Stomach smooth muscle (tissue), 2 donors: ENCODE results near the gene GNG14.
"Not testable (repeated sequence)": the region's sequence is repeated elsewhere in the genome, so short reads cannot be mapped to it uniquely, and the experiment has no call there.

Experiments
- H3K27ac ChIP-seq: one replicate; pipeline ENCODE4 v1.7.0; 2013; ENCODE audit warnings: mild to moderate bottlenecking, low read length, inconsistent platforms
- H3K27me3 ChIP-seq, 2 donors: one replicate each; pipeline ENCODE4 v1.7.0; 2013; ENCODE audit warnings: low read length in 2 of 2; ENCODE audit not compliant: insufficient read depth in 2 of 2, control insufficient read depth in 1 of 2
- H3K36me3 ChIP-seq, 2 donors: one replicate each; pipeline ENCODE4 v1.7.0; 2013; ENCODE audit warnings: low read length in 2 of 2; ENCODE audit not compliant: control insufficient read depth in 2 of 2, insufficient read depth in 2 of 2
- H3K4me1 ChIP-seq: one replicate; pipeline ENCODE4 v1.7.0; 2013; ENCODE audit warnings: low read length; ENCODE audit not compliant: control insufficient read depth, insufficient read depth
- H3K4me3 ChIP-seq, 2 donors: one replicate each; pipeline ENCODE4 v1.7.0; 2013; ENCODE audit warnings: low read length in 2 of 2
- H3K9ac ChIP-seq, 2 donors: one replicate each; pipeline ENCODE4 v1.7.0; 2013; ENCODE audit warnings: low read length in 2 of 2, mild to moderate bottlenecking in 1 of 2
- H3K9me3 ChIP-seq, 2 donors: one replicate each; pipeline ENCODE4 v1.7.0; 2013; ENCODE audit warnings: low read length in 2 of 2; ENCODE audit not compliant: control insufficient read depth in 2 of 2
- donor health status: healthy.
- donor health status: Pancreatic carcinoma.

The GNG14 gene

GRCh38 chr19:12695997-12696365, 8.2 kb downstream of the GNG14 start:
- Histone ChIP-seq H3K9ac (peak overlapping the region; percentile 92 to 93), H3K9me3 (no peaks in the 10 kb centered on the region), H3K27ac (no peak overlapping the region), H3K36me3 (peaks cover 3 to 6% of the 10 kb centered on the region in 2 donors), H3K4me3 (peak overlapping the region; percentile 88 to 94), H3K4me1 (peaks cover 18% of the 10 kb centered on the region), H3K27me3 (no peaks in the 10 kb centered on the region)

DNA sequence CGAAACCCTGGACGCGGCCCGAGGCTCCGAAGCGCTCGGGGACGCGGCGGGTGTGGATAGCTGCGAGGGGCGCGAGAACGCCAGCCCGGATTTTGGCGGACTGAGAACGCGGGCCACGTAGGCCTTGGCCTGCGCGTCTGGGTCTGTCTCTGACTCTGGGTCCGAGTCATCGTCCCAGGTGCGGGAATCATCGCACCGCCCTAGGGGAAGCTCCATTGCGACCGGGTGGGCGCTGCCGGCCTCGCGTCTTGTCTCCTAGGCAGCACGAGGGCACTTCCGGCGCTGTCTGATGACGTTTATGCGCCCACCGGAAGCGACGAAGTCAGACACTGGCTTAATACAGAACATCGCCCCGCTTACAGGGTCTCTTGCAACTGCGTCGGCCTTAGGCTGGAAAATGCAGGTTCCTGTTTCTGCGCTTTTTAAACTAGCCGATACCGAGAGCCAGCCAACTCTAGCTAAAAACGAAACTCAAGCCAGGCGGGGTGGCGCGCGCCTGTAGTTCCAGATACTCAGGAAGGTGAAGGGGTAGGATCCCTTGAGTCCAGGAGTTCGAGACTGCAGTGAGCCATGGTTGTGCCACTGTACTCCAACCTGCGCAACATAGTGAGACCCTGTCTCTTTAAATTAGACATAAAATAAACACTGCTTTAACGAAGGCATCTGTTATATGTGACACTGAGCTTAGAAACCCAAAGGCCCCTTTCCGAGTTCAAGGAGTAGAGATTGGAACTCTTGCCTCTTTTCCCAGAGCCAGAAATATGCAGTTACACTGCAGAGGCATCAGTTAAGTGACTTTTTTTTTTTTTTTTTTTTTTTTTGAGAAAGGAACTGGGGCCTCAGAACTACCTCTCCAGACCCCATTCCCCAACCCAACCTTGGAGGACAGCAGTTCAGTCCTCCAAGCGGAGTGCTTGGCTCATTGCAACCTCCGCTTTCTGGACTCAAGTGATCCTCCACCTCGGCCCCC, 8.9 kb downstream of the GNG14 start, which contains the start of gene FBXW9:
Gene FBXW9, minus strand, starts transcription at position 266 of the 970 bp plus-strand sequence. Its CDS starts 50 bp downstream, at position 216.
- Histone ChIP-seq H3K27ac (peak within 1 kb of the TSS; percentile 94), H3K27me3 (no peaks in the 10 kb centered on the region), H3K9ac (peak within 1 kb of the TSS; percentile 92 to 93), H3K36me3 (peaks cover 6 to 13% of the 10 kb centered on the region in 2 donors), H3K4me3 (peak within 1 kb of the TSS; percentile 88 to 94), H3K9me3 (no peaks in the 10 kb centered on the region), H3K4me1 (peaks cover 18% of the 10 kb centered on the region)

DNA sequence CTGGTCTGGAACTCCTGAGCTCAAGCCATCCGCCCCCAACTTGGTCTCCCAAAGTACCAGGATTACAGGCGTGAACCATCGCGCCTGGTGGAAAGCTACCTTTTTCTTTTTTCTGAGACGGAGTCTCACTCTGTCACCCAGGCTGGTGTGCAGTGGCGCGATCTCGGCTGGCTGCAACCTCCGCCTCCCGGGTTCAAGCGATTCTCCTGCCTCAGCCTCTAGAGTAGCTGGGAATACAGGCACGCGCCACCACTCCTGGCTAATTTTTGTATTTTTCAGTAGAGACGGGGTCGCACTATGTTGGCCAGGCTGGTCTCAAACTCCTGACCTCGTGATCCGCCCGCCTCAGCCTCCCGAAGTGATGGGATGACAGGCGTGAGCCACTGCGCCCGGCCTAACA, 9.6 kb downstream of the GNG14 start:
- peaks cover 12 to 18% of the 10 kb centered on the region in 2 donors for H3K36me3 ChIP-seq
- H3K27ac ChIP-seq, result not testable (repeated sequence)

DNA sequence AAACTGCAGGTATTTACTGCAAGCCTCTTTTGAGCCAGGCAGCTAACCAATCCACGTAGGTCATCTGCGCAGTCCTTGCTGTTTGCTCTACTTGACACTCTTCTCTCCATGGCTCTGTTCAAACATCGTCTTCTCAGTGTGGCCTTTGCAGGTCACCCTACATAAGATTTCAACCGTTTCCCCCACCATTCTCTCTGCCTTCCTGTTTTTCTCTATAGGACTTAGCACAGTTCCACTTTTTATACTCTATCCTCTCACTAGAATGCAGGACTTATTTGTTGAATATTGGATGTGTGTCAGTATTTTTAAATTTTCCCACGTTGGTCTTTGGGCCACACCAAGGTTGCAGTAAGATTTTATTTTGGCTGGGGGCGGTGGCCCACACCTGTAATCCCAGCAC, 10.3 kb downstream of the GNG14 start:
- H3K4me3 ChIP-seq, result no peak overlapping the region
- no peak overlapping the region for H3K27ac ChIP-seq
- no peaks in the 10 kb centered on the region for H3K27me3 ChIP-seq
- H3K4me1 ChIP-seq, result peaks cover 18% of the 10 kb centered on the region
- no peaks in the 10 kb centered on the region for H3K9me3 ChIP-seq
- peaks cover 16 to 25% of the 10 kb centered on the region in 2 donors for H3K36me3 ChIP-seq
- no peak overlapping the region for H3K9ac ChIP-seq

More for the DNA sequence above, 9.6 kb downstream of the GNG14 start:
- peaks cover 18% of the 10 kb centered on the region for H3K4me1 ChIP-seq
- H3K27me3 ChIP-seq, H3K9ac ChIP-seq, H3K9me3 ChIP-seq, H3K4me3 ChIP-seq: not testable (repeated sequence)

DNA sequence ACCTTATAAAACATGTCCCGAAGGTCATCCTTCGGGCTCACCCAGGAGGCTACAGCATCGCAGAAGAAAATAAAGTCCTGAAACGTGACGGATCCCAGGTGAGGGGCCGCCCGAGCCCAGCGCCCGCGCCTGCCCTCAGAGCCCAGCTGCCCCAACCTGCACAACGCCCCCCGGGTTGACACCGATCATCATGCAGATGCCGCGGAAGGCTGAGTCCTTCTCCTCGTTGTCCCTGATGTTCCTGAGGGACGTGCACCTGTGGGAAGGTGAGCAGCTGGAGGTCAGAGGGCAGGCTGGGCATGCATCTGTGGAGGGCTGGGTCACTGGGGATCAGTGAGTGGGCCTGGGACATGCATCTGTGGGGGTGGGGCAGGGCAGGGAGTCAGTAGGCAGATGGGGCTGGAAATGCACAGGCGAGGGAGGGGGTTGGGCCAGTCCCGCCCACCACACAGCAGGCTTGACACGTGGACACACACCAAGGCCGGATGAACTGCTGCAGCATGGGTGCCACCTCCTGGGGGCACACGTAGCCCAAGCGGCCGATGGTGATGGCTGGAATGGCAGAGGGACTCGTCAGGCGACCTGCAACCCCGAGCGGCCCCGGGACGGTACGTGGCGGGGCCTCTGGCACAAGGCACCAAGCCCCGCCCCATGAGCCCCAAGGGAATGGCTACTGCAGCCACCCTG, 13.9 kb downstream of the GNG14 start:
- Histone ChIP-seq H3K27ac (no peak overlapping the region), H3K4me1 (peaks cover 5% of the 10 kb centered on the region), H3K36me3 (peaks cover 41 to 55% of the 10 kb centered on the region in 2 donors), H3K9ac (no peak overlapping the region), H3K4me3 (no peak overlapping the region), H3K27me3 (no peaks in the 10 kb centered on the region), H3K9me3 (no peaks in the 10 kb centered on the region)

GRCh38 chr19:12703046-12703445, 15.2 kb downstream of the GNG14 start:
- Histone ChIP-seq H3K4me3 (no peak overlapping the region), H3K9me3 (no peaks in the 10 kb centered on the region), H3K4me1 (no peaks in the 10 kb centered on the region), H3K27me3 (no peaks in the 10 kb centered on the region), H3K9ac (no peak overlapping the region), H3K36me3 (peaks cover 45 to 56% of the 10 kb centered on the region in 2 donors), H3K27ac (no peak overlapping the region)

- H3K9me3 ChIP-seq, result no peaks in the 10 kb centered on the region
- no peaks in the 10 kb centered on the region for H3K4me1 ChIP-seq
- H3K4me3 ChIP-seq, result no peak overlapping the region
- H3K36me3 ChIP-seq, result peaks cover 53 to 62% of the 10 kb centered on the region in 2 donors
- H3K27ac ChIP-seq, result no peak overlapping the region
- no peaks in the 10 kb centered on the region for H3K27me3 ChIP-seq
- H3K9ac ChIP-seq, result no peak overlapping the region
Observed at GRCh38 chr19:12705169-12705568, 17.4 kb downstream of the GNG14 start.

GRCh38 chr19:12705654-12706331, 18.0 kb downstream of the GNG14 start:
- Histone ChIP-seq H3K27me3 (no peaks in the 10 kb centered on the region), H3K27ac (no peak overlapping the region), H3K4me1 (no peaks in the 10 kb centered on the region), H3K9me3 (no peaks in the 10 kb centered on the region), H3K4me3 (no peak overlapping the region), H3K36me3 (peaks cover 57 to 66% of the 10 kb centered on the region in 2 donors), H3K9ac (no peak overlapping the region)

GRCh38 chr19:12706332-12706718, 18.5 kb downstream of the GNG14 start:
- Histone ChIP-seq H3K27me3 (no peaks in the 10 kb centered on the region), H3K4me3 (no peak overlapping the region), H3K4me1 (no peaks in the 10 kb centered on the region), H3K27ac (no peak overlapping the region), H3K36me3 (peaks cover 57 to 64% of the 10 kb centered on the region in 2 donors), H3K9me3 (no peaks in the 10 kb centered on the region), H3K9ac (no peak overlapping the region)

- peaks cover 50 to 54% of the 10 kb centered on the region in 2 donors for H3K36me3 ChIP-seq
- no peaks in the 10 kb centered on the region for H3K9me3 ChIP-seq
- no peak overlapping the region for H3K27ac ChIP-seq
- no peaks in the 10 kb centered on the region for H3K27me3 ChIP-seq
- no peak overlapping the region for H3K4me3 ChIP-seq
- H3K4me1 ChIP-seq, result no peaks in the 10 kb centered on the region
- no peak overlapping the region for H3K9ac ChIP-seq
Observed at GRCh38 chr19:12708641-12709040, 20.8 kb downstream of the GNG14 start.
